Ovary (tissue), 9 donors: ENCODE data around the gene FARS2. TPM values are rescaled to one million over a fixed set of nuclear protein-coding genes. Genes with fewer than 3 reads are reported as not detected.

Experiments used
- DNase-seq, 5 donors: peaks; one replicate each; pipeline ENCODE4 v3.0.0-alpha.2; 2019 to 2020
- H3K27ac ChIP-seq, 2 donors: fragments of 200-600 bp; one replicate each; pipeline versions ENCODE4 v1.5.1 to v1.8.0; 2019 to 2022
- H3K27me3 ChIP-seq: fragments of 200-600 bp; one replicate; pipeline ENCODE4 v1.8.0; 2022
- H3K36me3 ChIP-seq: fragments of 200-600 bp; sonication (generic); one replicate; pipeline ENCODE4 v1.5.1; 2019
- H3K4me1 ChIP-seq: one replicate; pipeline ENCODE4 v1.8.1; 2013; ENCODE audit warnings: mild to moderate bottlenecking, moderate library complexity; ENCODE audit not compliant: insufficient read depth
- H3K4me3 ChIP-seq: fragments of 200-600 bp; sonication (generic); one replicate; pipeline ENCODE4 v1.5.1; 2017
- H3K9me3 ChIP-seq, 2 donors: fragments of 200-600 bp in 1 of 2; sonication (generic) in 1 of 2; one replicate each; pipeline versions ENCODE4 v1.5.1 to v1.8.1; 2013 to 2019; ENCODE audit warnings: mild to moderate bottlenecking in 1 of 2, moderate library complexity in 1 of 2
- CTCF ChIP-seq, 3 donors: fragments of 450-650 bp in 2 of 3; fragments of 200-600 bp in 1 of 3; IDR thresholded peaks; one replicate each; pipeline versions ENCODE4 v1.5.1 to v1.8.0; 2016 to 2022; ENCODE audit warnings: antibody characterized with exemption in 3 of 3, mild to moderate bottlenecking in 1 of 3
- EP300 ChIP-seq: sonication (generic); formaldehyde crosslinking; IDR thresholded peaks from one replicate; pipeline ENCODE4 v1.6.1; 2017; ENCODE audit warnings: antibody characterized with exemption
- POLR2A ChIP-seq: fragments of 450-650 bp; IDR thresholded peaks from one replicate; pipeline ENCODE4 v1.6.1; 2017; ENCODE audit warnings: antibody characterized with exemption, mild to moderate bottlenecking, moderate library complexity
- WGBS, 3 donors: extraction: QIAGEN DNeasy Blood & Tissue Kit in 1 of 3; methylation state at CpG; one replicate each; pipeline versions ENCODE4 v1.1.5 to v1.1.7; 2013 to 2017; 5-methylcytosine and 5-hydroxymethylcytosine counted together
- intact Hi-C, 4 donors: fragments of 100-400 bp; cut with DNase I; formaldehyde crosslinking; loops; one replicate each; pipeline versions ENCODE4 v1.11.0 to v1.15.1; 2022 to 2023
- polyA plus RNA-seq, 2 donors: library from polyadenylated mRNA; stranded (reverse); fragments of 200-250 nt in 1 of 2; fragments of 350-450 nt in 1 of 2; fragmentation: Illumina TruSeq in 1 of 2; extraction: RNeasy Lipid Tissue Mini Kit (QIAGEN cat#74804) in 1 of 2; gene quantifications; one replicate each; pipeline ENCODE4 v1.2.3, GENCODE V29; 2013 to 2014
- total RNA-seq, 7 donors: library from RNA; depleted of rRNA in 2 of 7; stranded (reverse); fragments of >200 nt in 2 of 7; fragmentation: NEBNext Ultra II Directional in 3 of 7; extraction: Animal tissue kit (Norgen Biotek cat#: 25700) in 3 of 7; gene quantifications; one replicate each; pipeline versions ENCODE4 v1.1.0 to v1.2.4, GENCODE V29; 2016 to 2023
- donor health status: DM: no; HTN: no; CAD: no; lungs with moderate emphysema.
- donor health status: DM: no; HTN: no; CAD: no.
- donor health status: Bipolar disorder and iron deficiency.
- donor health status: DM: yes; HTN: yes; CAD: no.
- donor health status: DM: no; HTN: no; CAD: no.
- donor health status: DM: yes; HTN: yes; CAD: no.

The FARS2 gene
- total and polyA plus RNA-seq, 9 donors: 9.2 to 17.5 (median 11.0) TPM

DNA sequence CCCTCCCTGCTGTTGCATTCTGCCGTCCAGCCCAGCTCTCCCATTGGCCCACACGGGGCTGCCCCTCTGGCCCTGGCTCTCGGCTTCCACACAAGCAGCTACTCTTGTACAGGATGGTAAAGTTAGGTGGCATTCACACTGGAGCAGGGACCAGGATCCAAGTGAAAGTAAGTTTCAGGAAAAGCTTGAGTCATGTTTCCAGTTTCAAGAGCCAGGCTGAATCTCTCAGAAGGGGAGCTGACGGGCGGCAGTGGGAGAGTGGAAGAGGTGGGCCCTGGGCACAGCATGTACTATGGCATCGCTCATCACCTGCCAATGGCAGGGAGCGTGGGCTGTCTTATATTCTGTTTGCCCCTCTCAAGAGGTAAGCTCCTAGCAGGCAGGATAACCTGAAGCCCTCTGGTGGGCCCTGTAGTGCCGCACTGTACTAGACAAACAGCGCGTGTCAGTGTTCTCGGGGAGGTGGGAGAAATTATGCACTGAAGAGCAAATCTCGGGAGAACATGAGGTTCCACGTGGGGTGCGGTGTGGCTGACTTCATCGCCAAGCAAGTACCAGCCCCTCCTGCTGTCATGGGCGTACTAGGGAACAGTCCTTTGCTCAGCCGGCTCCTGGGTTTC, 503.9 kb downstream of the FARS2 start:
- intact Hi-C loops: no loop called here
- Histone ChIP-seq H3K36me3 (no peaks in the 10 kb centered on the region), H3K27me3 (no peaks in the 10 kb centered on the region), H3K9me3 (no peaks in the 10 kb centered on the region), H3K4me1 (no peaks in the 10 kb centered on the region), H3K4me3 (no peak overlapping the region), H3K27ac (no peak overlapping the region)
- WGBS, 3 donors: 87 to 90% (median 89%) methylated on average over 17 of the region's 17 CpGs
- DNase-seq: no peak
- no peak for TF ChIP-seq EP300
- no peak for TF ChIP-seq POLR2A
- TF ChIP-seq CTCF (IDR thresholded peaks at IDR 0.05): no peak

GRCh38 chr6:5766260-5766659, 504.9 kb downstream of the FARS2 start:
- no peak for TF ChIP-seq POLR2A
- no peak for TF ChIP-seq CTCF (IDR thresholded peaks at IDR 0.05)
- no peak for TF ChIP-seq EP300
- Histone ChIP-seq H3K27me3 (no peaks in the 10 kb centered on the region), H3K4me1 (no peaks in the 10 kb centered on the region), H3K9me3 (no peaks in the 10 kb centered on the region), H3K27ac (no peak overlapping the region), H3K4me3 (no peak overlapping the region), H3K36me3 (no peaks in the 10 kb centered on the region)
- intact Hi-C loops: no loop called here
- DNase-seq: no peak
- 63 to 68% (median 67%) methylated on average over 3 of the region's 3 CpGs for WGBS, 3 donors

DNA sequence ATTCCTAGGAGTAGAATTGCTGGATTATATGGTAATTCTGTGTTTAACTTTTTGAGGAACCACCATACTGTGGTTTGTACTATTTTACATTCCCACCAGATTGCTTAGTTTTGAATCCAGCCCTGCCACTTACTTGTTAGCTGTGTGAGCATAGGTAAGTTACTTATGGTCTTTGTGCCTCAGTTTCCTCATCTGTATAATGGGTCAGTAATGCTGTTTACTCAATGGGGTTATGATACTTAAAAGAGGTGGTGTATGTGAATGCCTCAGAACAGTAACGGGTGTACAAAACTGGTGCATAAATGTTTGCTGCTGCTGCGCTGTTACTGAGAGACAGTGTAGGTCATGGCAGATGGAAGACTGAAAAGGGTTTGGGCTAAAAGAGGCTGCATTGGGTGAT, 506.2 kb downstream of the FARS2 start:
- intact Hi-C loops: no loop called here
- TF ChIP-seq CTCF (IDR thresholded peaks at IDR 0.05): no peak
- no peak for TF ChIP-seq POLR2A
- no peak for TF ChIP-seq EP300
- no peak overlapping the region for H3K4me3 ChIP-seq
- 99 to 100% (median 99%) methylated on average over 2 of the region's 2 CpGs for WGBS, 3 donors
- H3K4me1 ChIP-seq: no peaks in the 10 kb centered on the region
- DNase-seq: no peak
- H3K27ac ChIP-seq: no peak overlapping the region
- no peaks in the 10 kb centered on the region for H3K36me3 ChIP-seq
- no peaks in the 10 kb centered on the region for H3K27me3 ChIP-seq
- no peaks in the 10 kb centered on the region for H3K9me3 ChIP-seq

GRCh38 chr6:5771211-5771610, 509.9 kb downstream of the FARS2 start:
- Histone ChIP-seq H3K4me3 (no peak overlapping the region), H3K27me3 (no peaks in the 10 kb centered on the region), H3K9me3 (no peaks in the 10 kb centered on the region), H3K4me1 (no peaks in the 10 kb centered on the region), H3K27ac (no peak overlapping the region), H3K36me3 (no peaks in the 10 kb centered on the region)
- TF ChIP-seq CTCF (IDR thresholded peaks at IDR 0.05) (no peak), EP300 (no peak)
- intact Hi-C loops: no loop called here
- no peak for DNase-seq
- 96 to 98% (median 97%) methylated on average over 7 of the region's 7 CpGs for WGBS, 3 donors
